Stimulated activated CD8-positive, alpha-beta memory T cell treated with anti-CD3 and anti-CD28 coated beads, Interleukin-15, amount 100 ng/mL, for 1 hour (primary cell): ENCODE results near the gene CHST5.
"Not testable (repeated sequence)": the region's sequence is repeated elsewhere in the genome, so short reads cannot be mapped to it uniquely, and the experiment has no call there.

Source experiments
- DNase-seq: peaks from one replicate; pipeline ENCODE4 v3.0.0-alpha.2; 2020; ENCODE audit warnings: low read depth

Gene CHST5

GRCh38 chr16:75506107-75506506 lies 29.8 kb downstream of the CHST5 start:
- DNase-seq = no peak

- DNase-seq = no peak
These were observed 32.1 kb downstream of the CHST5 start for GRCh38 chr16:75503801-75504200.

GRCh38 chr16:75502916-75503605 lies 32.8 kb downstream of the CHST5 start:
- no peak for DNase-seq

- not testable (repeated sequence) for DNase-seq
These were observed 34.1 kb downstream of the CHST5 start for GRCh38 chr16:75501820-75502219.

GRCh38 chr16:75501359-75501758 lies 34.5 kb downstream of the CHST5 start:
- DNase-seq = no peak

- not testable (repeated sequence) for DNase-seq
These were observed 37.1 kb downstream of the CHST5 start for GRCh38 chr16:75498605-75499322.

- DNase-seq = no peak
These were observed 38.4 kb downstream of the CHST5 start for GRCh38 chr16:75497558-75497957.

- no peak for DNase-seq
These were observed 40.7 kb downstream of the CHST5 start, which contains the start of gene CHST6 for GRCh38 chr16:75495076-75495674. CHST6 (minus strand) TSS chr16:75495441; CDS start chr16:75479828, 15,613 bp downstream.

GRCh38 chr16:75494661-75495075 lies 41.2 kb downstream of the CHST5 start:
- DNase-seq = no peak

- no peak for DNase-seq
These were observed 41.7 kb downstream of the CHST5 start for GRCh38 chr16:75494184-75494583.

GRCh38 chr16:75491876-75492275 lies 44.0 kb downstream of the CHST5 start:
- no peak for DNase-seq

GRCh38 chr16:75488322-75488721 lies 47.6 kb downstream of the CHST5 start:
- DNase-seq = no peak

GRCh38 chr16:75486676-75487313 lies 49.1 kb downstream of the CHST5 start:
- no peak for DNase-seq

- no peak for DNase-seq
These were observed 49.8 kb downstream of the CHST5 start for GRCh38 chr16:75486014-75486675.

- no peak for DNase-seq
These were observed 50.5 kb downstream of the CHST5 start for GRCh38 chr16:75485230-75486013.

GRCh38 chr16:75483222-75483621 lies 52.7 kb downstream of the CHST5 start:
- no peak for DNase-seq

GRCh38 chr16:75482434-75483205 lies 53.3 kb downstream of the CHST5 start:
- no peak for DNase-seq

- no peak for DNase-seq
These were observed 54.4 kb downstream of the CHST5 start for GRCh38 chr16:75481475-75481874.

GRCh38 chr16:75479421-75479990 lies 56.4 kb downstream of the CHST5 start:
- DNase-seq = no peak
